Panc1 (cell line): ENCODE results near the gene RRM2.

Source experiments
- CTCF ChIP-seq: fragments of 450-650 bp; IDR thresholded peaks from 2 replicates; pipeline ENCODE4 v1.5.1; 2017; ENCODE audit warnings: mild to moderate bottlenecking
- TF ChIP-seq, protein P1 (sequence below), 2 experiments: IDR thresholded peaks; 2 replicates each; pipeline ENCODE4 v1.6.1; 2011 to 2012; ENCODE audit warnings: low read depth in 2 of 2, control low read depth in 1 of 2, low read length in 1 of 2, mild to moderate bottlenecking in 1 of 2, moderate library complexity in 1 of 2; ENCODE audit not compliant: insufficient read depth in 1 of 2

GRCh38 chr2:10080536-10081304 lies 41.8 kb upstream of the RRM2 start:
- TF ChIP-seq CTCF = no peak
- TF ChIP-seq, protein P1, sequence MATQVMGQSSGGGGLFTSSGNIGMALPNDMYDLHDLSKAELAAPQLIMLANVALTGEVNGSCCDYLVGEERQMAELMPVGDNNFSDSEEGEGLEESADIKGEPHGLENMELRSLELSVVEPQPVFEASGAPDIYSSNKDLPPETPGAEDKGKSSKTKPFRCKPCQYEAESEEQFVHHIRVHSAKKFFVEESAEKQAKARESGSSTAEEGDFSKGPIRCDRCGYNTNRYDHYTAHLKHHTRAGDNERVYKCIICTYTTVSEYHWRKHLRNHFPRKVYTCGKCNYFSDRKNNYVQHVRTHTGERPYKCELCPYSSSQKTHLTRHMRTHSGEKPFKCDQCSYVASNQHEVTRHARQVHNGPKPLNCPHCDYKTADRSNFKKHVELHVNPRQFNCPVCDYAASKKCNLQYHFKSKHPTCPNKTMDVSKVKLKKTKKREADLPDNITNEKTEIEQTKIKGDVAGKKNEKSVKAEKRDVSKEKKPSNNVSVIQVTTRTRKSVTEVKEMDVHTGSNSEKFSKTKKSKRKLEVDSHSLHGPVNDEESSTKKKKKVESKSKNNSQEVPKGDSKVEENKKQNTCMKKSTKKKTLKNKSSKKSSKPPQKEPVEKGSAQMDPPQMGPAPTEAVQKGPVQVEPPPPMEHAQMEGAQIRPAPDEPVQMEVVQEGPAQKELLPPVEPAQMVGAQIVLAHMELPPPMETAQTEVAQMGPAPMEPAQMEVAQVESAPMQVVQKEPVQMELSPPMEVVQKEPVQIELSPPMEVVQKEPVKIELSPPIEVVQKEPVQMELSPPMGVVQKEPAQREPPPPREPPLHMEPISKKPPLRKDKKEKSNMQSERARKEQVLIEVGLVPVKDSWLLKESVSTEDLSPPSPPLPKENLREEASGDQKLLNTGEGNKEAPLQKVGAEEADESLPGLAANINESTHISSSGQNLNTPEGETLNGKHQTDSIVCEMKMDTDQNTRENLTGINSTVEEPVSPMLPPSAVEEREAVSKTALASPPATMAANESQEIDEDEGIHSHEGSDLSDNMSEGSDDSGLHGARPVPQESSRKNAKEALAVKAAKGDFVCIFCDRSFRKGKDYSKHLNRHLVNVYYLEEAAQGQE (IDR thresholded peaks at IDR 0.05; ENCODE audit: insufficient read depth in 1 of 2, low read depth in 2 of 2, low read length in 1 of 2) = no peak
